ENCODE measurements around the gene NBPF11. TPM values are rescaled to one million over a fixed set of nuclear protein-coding genes. Genes with fewer than 3 reads are reported as not detected.
"Not testable (repeated sequence)": the region's sequence is repeated elsewhere in the genome, so short reads cannot be mapped to it uniquely, and the experiment has no call there.

The NBPF11 gene
- polyA plus RNA-seq, 1 donor = 49.8 TPM

GRCh38 chr1:148057384-148057783 lies 94.7 kb downstream of the NBPF11 start:
- not testable (repeated sequence) for DNase-seq

Other genes with a start within 250 kb of the NBPF11 start
- gene GJA8, start 249.5 kb downstream of the NBPF11 start, polyA plus RNA-seq (ENCODE audit: insufficient read length) = 0.80 TPM
- 58.7 TPM for gene GPR89B, start 223.9 kb downstream of the NBPF11 start, polyA plus RNA-seq (ENCODE audit: insufficient read length)